ENCODE data around the gene RLN3.

DNA sequence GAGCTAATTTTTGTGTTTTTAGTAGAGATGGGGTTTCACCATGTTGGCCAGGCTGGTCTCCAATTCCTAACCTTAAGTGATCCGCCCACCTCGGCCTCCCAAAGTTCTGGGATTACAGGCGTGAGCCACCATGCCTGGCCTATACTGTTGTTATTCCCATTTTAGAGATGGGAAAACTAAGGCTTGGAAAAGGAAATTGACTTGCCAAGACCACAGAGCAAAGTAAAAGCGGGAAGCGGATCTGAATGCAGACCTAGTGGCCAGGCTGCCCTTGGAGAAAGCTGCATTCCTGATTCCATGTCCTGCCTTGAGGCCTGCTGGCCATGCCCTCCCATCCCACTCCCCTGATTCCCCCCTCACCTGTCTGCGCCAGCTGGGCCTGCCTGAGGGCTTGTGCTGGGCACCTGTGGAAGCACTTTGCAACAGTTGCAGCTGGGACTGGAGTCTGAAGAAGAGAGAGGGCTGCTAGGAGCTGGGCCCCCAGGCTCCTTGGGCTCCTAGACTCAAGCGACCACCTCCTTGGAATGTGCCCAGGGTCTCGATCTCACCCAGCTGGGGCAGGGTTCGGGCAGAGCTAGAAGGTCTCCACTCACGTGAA, 28.2 kb downstream of the RLN3 start:
- TF ChIP-seq GATA2 (IDR thresholded peaks at IDR 0.05; ENCODE audit: low read depth, low read length) = no peak
- no peak for TF ChIP-seq GATA3 (IDR thresholded peaks at IDR 0.05; ENCODE audit: low read depth, low read length)

Data from SH-SY5Y (cell line).